ENCODE measurements around the gene IL1R1. TPM values are rescaled to one million over a fixed set of nuclear protein-coding genes. Genes with fewer than 3 reads are reported as not detected.
A peak's percentile ranks its signal among the peaks of the same experiment; 100 is the strongest.

Gene IL1R1
- total and polyA plus RNA-seq, 8 donors = 17.5 to 109 (median 51.3) TPM

DNA sequence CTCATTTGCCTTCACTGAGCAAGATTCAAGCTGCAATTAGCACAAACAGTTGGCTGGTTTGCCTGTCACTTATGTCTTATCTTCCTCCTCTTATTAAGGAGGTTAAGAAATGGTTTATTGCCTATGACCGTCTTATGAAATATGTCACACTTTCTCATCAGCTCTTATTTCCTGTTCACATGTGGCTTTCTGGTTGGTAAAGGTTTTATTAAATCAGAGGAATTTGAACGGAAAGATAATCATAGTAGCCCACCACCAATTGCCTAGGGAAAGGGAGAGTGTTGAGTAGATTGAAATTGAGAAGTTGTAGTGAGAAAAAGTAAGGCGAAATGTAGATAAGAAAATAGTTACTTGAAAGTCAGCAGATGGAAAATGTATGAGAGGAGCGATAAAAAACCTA is 4.2 kb upstream of the IL1R1 start:
- intact Hi-C loops (cut with DNase I; ENCODE audit: low total_unique reads) = no loop called here
- Histone ChIP-seq H3K9me3 (no peaks in the 10 kb centered on the region), H3K4me3 (no peak overlapping the region), H3K4me1 (peaks cover 0 to 13% (median 9%) of the 10 kb centered on the region in 4 donors), H3K27me3 (no peaks in the 10 kb centered on the region), H3K27ac (no peak overlapping the region), H3K36me3 (no peaks in the 10 kb centered on the region)
- DNase-seq = no peak
- TF ChIP-seq, protein P1, sequence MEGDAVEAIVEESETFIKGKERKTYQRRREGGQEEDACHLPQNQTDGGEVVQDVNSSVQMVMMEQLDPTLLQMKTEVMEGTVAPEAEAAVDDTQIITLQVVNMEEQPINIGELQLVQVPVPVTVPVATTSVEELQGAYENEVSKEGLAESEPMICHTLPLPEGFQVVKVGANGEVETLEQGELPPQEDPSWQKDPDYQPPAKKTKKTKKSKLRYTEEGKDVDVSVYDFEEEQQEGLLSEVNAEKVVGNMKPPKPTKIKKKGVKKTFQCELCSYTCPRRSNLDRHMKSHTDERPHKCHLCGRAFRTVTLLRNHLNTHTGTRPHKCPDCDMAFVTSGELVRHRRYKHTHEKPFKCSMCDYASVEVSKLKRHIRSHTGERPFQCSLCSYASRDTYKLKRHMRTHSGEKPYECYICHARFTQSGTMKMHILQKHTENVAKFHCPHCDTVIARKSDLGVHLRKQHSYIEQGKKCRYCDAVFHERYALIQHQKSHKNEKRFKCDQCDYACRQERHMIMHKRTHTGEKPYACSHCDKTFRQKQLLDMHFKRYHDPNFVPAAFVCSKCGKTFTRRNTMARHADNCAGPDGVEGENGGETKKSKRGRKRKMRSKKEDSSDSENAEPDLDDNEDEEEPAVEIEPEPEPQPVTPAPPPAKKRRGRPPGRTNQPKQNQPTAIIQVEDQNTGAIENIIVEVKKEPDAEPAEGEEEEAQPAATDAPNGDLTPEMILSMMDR (IDR thresholded peaks at IDR 0.05) = no peak
- TF ChIP-seq EP300 (IDR thresholded peaks at IDR 0.05) (no peak), POLR2AphosphoS5 (IDR thresholded peaks at IDR 0.05) (no peak), POLR2A (IDR thresholded peaks at IDR 0.05) (no peak)
- WGBS, 5 donors = 79 to 88% (median 82%) methylated on average over 4 of the region's 4 CpGs

DNA sequence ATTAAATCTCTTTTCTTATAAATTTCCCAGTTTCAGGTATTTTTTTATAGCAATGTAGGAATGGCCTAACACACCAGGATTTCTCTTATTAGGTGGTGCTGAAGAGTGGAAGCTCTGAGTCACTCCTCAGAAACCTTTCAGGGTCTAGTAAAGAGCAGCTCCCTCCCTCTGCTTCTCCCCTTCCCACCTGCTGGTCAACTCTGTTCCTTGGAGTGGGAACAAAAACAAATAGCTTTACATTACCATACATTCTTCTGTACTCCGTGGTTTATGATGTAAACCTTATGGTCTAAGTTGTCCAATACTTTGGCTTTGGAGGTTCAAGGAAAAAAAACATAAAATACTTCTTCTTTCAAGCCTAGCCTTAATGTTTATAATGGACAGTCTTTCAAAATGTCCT is 2.7 kb upstream of the IL1R1 start:
- no peak for TF ChIP-seq EP300 (IDR thresholded peaks at IDR 0.05)
- TF ChIP-seq POLR2AphosphoS5 (IDR thresholded peaks at IDR 0.05) = no peak
- TF ChIP-seq POLR2A (IDR thresholded peaks at IDR 0.05) = no peak
- TF ChIP-seq, protein P1 (IDR thresholded peaks at IDR 0.05) = no peak
- Histone ChIP-seq H3K9me3 (peaks cover 0 to 3% (median 0%) of the 10 kb centered on the region in 4 donors), H3K4me1 (peaks cover 3 to 26% (median 12%) of the 10 kb centered on the region in 4 donors), H3K36me3 (peaks cover 0 to 2% (median 0%) of the 10 kb centered on the region in 4 donors), H3K27ac (peak overlapping the region in 1 of 5 donors; percentile 93), H3K27me3 (no peaks in the 10 kb centered on the region), H3K4me3 (no peak overlapping the region)
- intact Hi-C loops (cut with DNase I; ENCODE audit: low total_unique reads) = no loop called here
- no peak for DNase-seq
- 52 to 81% (median 60%) methylated on average over 1 of the region's 1 CpG for WGBS, 5 donors

DNA sequence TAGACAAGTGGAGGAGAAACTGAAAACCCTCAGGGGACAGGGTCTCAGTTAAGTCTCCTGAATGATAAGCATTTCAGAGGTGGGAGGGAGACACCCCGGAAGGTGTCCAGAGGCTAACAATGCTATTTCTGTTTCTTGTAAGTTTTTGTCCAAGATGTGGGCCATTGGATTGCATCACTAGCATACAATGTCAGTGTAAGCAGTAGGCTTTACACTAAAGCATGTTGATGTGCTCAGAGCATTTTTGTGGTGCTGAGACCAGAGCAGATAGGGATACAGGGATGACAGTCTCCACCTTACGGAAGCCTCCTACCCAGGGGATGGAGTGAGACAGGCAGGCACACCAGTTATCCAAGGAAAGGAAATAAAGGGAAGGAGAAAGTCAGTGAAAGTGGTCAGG is 2.2 kb upstream of the IL1R1 start:
- Histone ChIP-seq H3K9me3 (peaks cover 0 to 8% (median 3%) of the 10 kb centered on the region in 4 donors), H3K4me3 (no peak overlapping the region), H3K27ac (peak overlapping the region; percentile 30 to 96 (median 93)), H3K36me3 (peaks cover 0 to 8% (median 4%) of the 10 kb centered on the region in 4 donors), H3K27me3 (no peaks in the 10 kb centered on the region), H3K4me1 (peaks cover 3 to 31% (median 14%) of the 10 kb centered on the region in 4 donors)
- DNase-seq = no peak
- TF ChIP-seq POLR2A (IDR thresholded peaks at IDR 0.05) = no peak
- intact Hi-C loops (cut with DNase I; ENCODE audit: low total_unique reads) = no loop called here
- WGBS, 5 donors = 91 to 98% (median 96%) methylated on average over 2 of the region's 2 CpGs

DNA sequence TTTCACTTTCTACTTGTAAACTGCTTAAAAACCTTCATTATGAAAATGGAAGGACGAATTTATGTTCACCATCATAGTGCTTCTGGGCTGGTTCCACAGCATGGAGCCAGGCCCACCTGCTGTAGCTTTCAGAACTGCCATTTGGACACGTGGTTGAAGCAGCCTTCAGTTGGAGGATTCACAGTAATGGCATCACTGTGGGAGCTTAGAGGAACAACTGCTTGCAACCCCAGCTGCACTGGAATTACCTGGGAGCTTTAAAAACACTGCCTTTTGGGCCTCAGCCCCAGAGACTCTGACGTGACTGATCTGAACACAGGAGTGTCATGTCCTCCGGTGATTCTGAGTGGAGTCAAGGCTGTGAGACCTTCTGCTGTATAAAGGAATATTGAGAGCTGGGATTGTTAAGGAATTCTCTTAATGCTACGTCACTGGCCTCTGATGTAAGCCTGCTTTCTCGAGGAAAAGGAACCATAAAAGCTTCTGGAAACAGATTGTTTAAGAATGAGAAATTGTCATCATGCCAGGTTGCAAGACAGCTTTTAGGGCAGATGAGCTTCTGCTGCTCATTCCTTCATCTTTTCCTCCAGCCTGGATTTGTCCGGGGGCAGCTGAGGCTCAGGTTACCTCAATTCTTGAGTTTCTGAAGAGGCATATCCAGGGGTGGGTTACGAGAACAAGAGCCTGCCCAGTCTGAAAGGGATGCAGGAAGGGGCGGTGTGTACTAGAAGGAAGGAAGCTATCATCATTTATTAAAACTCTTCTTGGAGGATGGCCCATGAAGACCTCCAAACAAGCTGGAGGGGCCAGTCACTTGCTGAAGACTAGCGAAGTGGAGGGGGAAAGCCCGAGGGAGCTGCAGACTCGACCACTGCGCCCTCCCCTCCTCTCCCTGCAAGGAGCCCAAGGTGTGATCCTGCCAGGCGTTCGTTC is 1.3 kb upstream of the IL1R1 start:
- Histone ChIP-seq H3K9me3 (peaks cover 0 to 17% (median 11%) of the 10 kb centered on the region in 4 donors), H3K36me3 (peaks cover 2 to 15% (median 11%) of the 10 kb centered on the region in 4 donors), H3K4me1 (peaks cover 3 to 35% (median 14%) of the 10 kb centered on the region in 4 donors), H3K27ac (peak overlapping the region; percentile 68 to 96 (median 93)), H3K27me3 (no peaks in the 10 kb centered on the region), H3K4me3 (peak overlapping the region; percentile 61 to 68 (median 62))
- DNase-seq = peak in 1 of 2 donors; percentile 80
- TF ChIP-seq EP300 (IDR thresholded peaks at IDR 0.05) = no peak
- TF ChIP-seq POLR2AphosphoS5 (IDR thresholded peaks at IDR 0.05) = peak in 1 of 3 donors; percentile 20
- no peak for TF ChIP-seq POLR2A (IDR thresholded peaks at IDR 0.05)
- intact Hi-C loops (cut with DNase I; ENCODE audit: low total_unique reads) = no loop called here
- 50 to 80% (median 71%) methylated on average over 15 of the region's 15 CpGs for WGBS, 5 donors

DNA sequence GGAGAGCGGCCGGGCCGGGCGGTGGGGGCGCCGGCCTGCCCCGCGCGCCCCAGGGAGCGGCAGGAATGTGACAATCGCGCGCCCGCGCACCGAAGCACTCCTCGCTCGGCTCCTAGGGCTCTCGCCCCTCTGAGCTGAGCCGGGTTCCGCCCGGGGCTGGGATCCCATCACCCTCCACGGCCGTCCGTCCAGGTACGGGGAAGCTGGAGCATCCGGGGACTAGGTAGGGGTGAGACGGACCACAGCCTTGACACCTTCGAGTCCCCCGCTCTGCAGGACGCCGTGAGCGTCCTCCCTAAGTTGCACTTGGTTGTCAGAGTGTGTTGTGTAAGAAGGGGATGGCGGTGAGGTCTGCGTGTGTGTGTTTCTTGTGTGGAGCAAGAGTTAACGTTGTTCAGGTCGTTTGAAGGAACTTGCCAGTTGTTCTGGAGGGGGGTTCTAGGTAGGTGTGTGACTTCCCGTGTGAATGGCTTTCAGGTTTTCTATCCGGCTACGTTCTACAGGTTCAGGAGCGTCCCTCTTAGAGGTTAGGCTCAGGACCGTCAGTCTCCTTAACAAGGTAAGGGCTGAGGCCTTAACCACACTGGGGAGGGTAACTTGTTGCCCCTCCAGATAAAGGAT is 393 bp downstream of the IL1R1 start:
- DNase-seq = no peak
- peaks cover 4 to 22% (median 13%) of the 10 kb centered on the region in 4 donors for H3K36me3 ChIP-seq
- H3K4me1 ChIP-seq = peaks cover 3 to 46% (median 14%) of the 10 kb centered on the region in 4 donors
- peak overlapping the region; percentile 61 to 68 (median 62) for H3K4me3 ChIP-seq
- 4 to 23% (median 13%) methylated on average over 14 to 42 of the region's 42 CpGs for WGBS, 5 donors
- TF ChIP-seq EP300 (IDR thresholded peaks at IDR 0.05) = no peak
- peak in 1 of 3 donors; percentile 17 for TF ChIP-seq POLR2AphosphoS5 (IDR thresholded peaks at IDR 0.05)
- H3K27me3 ChIP-seq = no peaks in the 10 kb centered on the region
- H3K27ac ChIP-seq = peak overlapping the region; percentile 91 to 96 (median 94)
- peaks cover 0 to 32% (median 19%) of the 10 kb centered on the region in 4 donors for H3K9me3 ChIP-seq
- intact Hi-C loops (cut with DNase I; ENCODE audit: low total_unique reads) = no loop called here

Measured in stomach (tissue), 9 donors.